Muscle layer of colon (tissue), 2 donors: Measurements from ENCODE around the gene TH.

ENCODE experiments used
- H3K27ac ChIP-seq: one replicate; pipeline ENCODE4 v1.7.0; 2013; ENCODE audit warnings: low read depth, mild to moderate bottlenecking, low read length, moderate library complexity
- H3K27me3 ChIP-seq, 2 donors: one replicate each; pipeline ENCODE4 v1.7.0; 2013; ENCODE audit warnings: low read length in 2 of 2, mild to moderate bottlenecking in 2 of 2; ENCODE audit not compliant: insufficient read depth in 2 of 2, control insufficient read depth in 1 of 2
- H3K36me3 ChIP-seq: one replicate; pipeline ENCODE4 v1.7.0; 2013; ENCODE audit warnings: mild to moderate bottlenecking, low read length; ENCODE audit not compliant: insufficient read depth
- H3K4me1 ChIP-seq: one replicate; pipeline ENCODE4 v1.7.0; 2013; ENCODE audit warnings: mild to moderate bottlenecking, low read length; ENCODE audit not compliant: insufficient read depth
- H3K4me3 ChIP-seq, 2 donors: one replicate each; pipeline ENCODE4 v1.7.0; 2013; ENCODE audit warnings: low read length in 2 of 2, low read depth in 1 of 2, mild to moderate bottlenecking in 1 of 2, moderate library complexity in 1 of 2
- H3K9ac ChIP-seq: one replicate; pipeline ENCODE4 v1.7.0; 2013; ENCODE audit warnings: low read length
- H3K9me3 ChIP-seq: one replicate; pipeline ENCODE4 v1.7.0; 2013; ENCODE audit warnings: mild to moderate bottlenecking, low read length
- donor health status: abdominal sarcoma.
- donor health status: Adenocarcinoma of cecum.

TH gene

DNA sequence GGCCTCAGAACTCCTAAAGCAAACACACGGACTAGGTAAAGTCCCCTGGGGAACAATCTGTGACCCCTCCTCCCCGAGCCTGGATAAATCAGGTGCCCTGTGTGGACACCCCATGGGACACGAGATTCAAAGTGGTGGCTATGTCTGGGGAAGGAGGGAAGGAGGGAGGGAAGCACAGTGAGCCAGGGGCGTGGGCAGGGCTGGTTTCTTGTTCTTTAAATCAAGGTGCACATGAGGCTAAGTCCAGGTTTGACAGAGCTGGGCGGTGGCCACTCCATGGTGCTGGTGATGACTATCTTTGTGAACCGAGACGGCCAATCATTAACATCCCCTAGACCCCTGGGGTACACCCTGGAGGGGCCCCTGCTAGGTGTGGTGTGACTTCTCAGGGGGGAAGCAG, 20.3 kb upstream of the TH start:
- Histone ChIP-seq H3K4me1 (no peaks in the 10 kb centered on the region), H3K27me3 (peaks cover 0 to 16% of the 10 kb centered on the region in 2 donors), H3K36me3 (no peaks in the 10 kb centered on the region), H3K4me3 (no peak overlapping the region), H3K9ac (no peak overlapping the region), H3K27ac (no peak overlapping the region), H3K9me3 (no peaks in the 10 kb centered on the region)

DNA sequence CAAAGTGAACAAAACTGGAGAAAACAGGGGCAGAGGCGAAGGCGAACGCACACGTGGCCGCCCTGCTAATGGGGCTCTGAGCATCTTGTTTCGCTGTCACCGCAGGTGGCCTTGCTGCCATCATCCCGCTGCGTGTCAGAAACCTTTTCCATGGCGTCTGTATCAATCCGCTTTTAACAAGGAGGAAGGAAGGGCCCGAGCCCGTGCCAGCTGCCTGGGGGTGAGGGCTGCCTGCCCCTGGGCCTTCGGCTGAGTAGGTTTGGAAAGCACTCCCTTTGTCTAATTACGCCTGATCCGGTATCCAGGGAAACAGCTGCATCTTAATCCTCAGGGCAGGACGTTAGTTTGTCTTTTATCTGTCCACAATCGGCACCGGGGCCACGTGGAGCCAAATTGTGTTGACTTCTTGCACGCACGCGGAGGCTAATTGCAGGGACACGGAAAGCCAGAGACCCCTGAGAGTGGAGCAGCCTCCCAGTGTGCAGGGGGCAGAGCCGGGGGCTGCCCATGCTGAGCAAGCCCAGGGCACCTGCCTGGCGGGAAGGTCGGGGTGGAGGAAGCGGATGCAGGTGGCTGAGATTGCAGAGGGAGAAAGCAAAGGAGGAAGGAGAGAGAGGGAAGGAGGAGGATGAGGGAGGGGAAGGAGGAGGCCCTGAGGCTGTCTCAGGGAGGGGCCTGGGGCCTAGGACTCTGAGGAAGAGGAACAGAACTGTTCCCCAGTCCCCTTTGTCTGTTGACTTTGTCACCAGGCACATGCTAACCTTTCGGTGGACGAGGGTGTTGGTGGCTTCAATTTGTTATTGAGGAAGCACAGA, 19.2 kb upstream of the TH start:
- no peaks in the 10 kb centered on the region for H3K4me1 ChIP-seq
- peaks cover 4 to 23% of the 10 kb centered on the region in 2 donors for H3K27me3 ChIP-seq
- H3K36me3 ChIP-seq = no peaks in the 10 kb centered on the region
- no peaks in the 10 kb centered on the region for H3K9me3 ChIP-seq
- no peak overlapping the region for H3K27ac ChIP-seq
- H3K9ac ChIP-seq = no peak overlapping the region
- no peak overlapping the region for H3K4me3 ChIP-seq

DNA sequence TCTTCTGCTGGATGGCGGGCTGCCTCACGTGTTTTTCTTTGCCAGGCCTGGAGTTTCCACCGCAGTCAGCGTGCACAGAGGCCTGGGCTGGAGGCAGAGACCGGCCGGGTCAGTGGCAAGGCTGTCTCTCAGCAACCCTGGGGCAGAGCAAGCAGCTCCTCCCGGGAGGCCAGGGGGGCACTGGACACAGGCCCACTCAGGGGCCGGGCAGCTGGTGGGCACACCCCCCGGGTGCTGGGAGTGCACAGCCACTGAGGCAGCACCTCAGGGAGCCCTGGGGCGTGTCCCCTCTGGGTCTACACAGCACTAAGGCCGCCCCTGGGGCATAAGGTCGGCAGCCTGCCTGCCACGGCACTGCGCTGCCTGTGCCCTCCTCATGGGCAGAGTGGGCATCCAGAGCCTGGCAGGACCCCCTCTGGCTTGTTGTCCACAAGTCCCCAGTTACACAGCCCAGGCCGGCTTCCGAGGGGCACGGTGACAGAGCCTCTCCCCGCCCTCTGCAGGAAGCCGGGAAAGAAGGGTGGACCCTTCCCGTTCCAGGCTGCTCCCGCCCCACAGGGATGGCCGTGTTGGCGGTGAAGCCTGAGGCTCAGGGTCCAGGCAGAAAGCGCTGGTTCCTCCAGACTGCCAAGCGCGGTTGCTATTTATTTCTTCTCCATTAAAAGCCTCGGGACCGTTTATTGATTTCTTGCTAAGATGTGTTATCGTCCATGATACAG, 18.5 kb upstream of the TH start:
- H3K27me3 ChIP-seq = peaks cover 4 to 26% of the 10 kb centered on the region in 2 donors
- H3K9me3 ChIP-seq = no peaks in the 10 kb centered on the region
- no peak overlapping the region for H3K27ac ChIP-seq
- no peaks in the 10 kb centered on the region for H3K4me1 ChIP-seq
- H3K4me3 ChIP-seq = no peak overlapping the region
- no peak overlapping the region for H3K9ac ChIP-seq
- no peaks in the 10 kb centered on the region for H3K36me3 ChIP-seq

DNA sequence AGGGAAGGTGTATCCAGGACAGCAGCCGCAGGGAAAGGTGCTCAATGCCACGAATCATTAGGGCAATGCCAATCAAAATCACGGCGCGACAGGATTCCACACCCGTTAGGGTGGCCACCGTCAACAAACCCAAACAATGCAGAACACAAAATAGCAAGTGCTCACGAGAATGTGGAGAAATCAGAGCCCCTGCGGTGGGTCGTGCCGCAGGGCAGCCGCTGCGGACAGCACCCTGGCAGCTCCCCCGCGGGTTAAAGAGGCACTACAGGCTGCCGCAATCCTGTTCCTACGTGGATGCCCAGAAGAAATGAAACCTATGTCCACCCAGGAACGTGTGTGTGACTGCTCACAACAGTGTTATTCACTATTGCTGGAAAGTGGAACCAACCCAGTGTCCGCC, 17.1 kb upstream of the TH start:
- Histone ChIP-seq H3K27me3 (peaks cover 4 to 26% of the 10 kb centered on the region in 2 donors), H3K27ac (no peak overlapping the region), H3K9me3 (no peaks in the 10 kb centered on the region), H3K4me3 (no peak overlapping the region), H3K4me1 (no peaks in the 10 kb centered on the region), H3K36me3 (no peaks in the 10 kb centered on the region), H3K9ac (no peak overlapping the region)

DNA sequence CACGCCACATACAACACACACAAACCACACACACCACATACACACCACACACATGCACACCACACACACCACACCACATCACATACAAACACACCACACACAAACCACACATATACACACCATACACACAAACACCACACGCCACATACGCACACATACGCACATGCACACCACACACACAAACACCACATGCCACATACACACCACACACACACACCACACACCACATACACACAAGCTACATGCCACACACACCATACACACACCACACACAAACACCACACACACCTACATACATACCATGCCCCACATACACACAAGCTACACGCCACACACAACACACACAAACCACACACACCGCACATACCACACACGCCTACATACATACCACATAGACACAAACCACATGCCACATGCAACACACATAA, 15.7 kb upstream of the TH start:
- Histone ChIP-seq H3K4me3 (no peak overlapping the region), H3K9me3 (no peaks in the 10 kb centered on the region), H3K27ac (no peak overlapping the region), H3K36me3 (no peaks in the 10 kb centered on the region), H3K27me3 (peaks cover 4 to 26% of the 10 kb centered on the region in 2 donors), H3K4me1 (no peaks in the 10 kb centered on the region), H3K9ac (no peak overlapping the region)

DNA sequence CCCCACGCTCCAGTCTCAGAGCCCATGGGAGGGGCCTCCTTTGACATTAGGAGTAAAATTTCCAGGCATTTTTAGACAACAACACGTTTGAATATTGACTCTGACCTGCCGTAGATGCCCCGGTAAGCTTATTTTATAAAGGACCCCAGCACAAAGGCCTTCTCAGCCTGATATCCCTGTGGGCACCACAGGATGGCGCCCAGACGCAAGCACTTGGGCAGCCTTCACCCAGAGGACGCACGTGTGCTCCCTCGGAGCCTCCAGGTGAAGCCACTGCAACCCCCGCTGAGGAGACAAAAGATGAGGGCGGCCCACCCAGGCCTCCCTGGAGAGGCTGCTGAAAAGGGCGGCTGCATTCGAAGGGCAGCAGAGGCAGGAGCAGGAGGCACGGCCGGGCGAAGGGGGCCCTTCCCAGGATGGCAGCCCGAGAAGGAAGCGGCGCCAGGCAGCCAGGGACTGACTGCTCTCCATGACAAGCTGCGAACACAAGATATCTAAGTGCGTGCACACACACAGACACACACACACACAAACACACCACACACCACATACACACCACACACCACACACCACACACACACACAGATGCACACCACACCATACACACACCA, 15.2 kb upstream of the TH start:
- H3K4me3 ChIP-seq = no peak overlapping the region
- H3K9me3 ChIP-seq = no peaks in the 10 kb centered on the region
- H3K36me3 ChIP-seq = no peaks in the 10 kb centered on the region
- peaks cover 4 to 23% of the 10 kb centered on the region in 2 donors for H3K27me3 ChIP-seq
- H3K27ac ChIP-seq = no peak overlapping the region
- H3K9ac ChIP-seq = no peak overlapping the region
- H3K4me1 ChIP-seq = no peaks in the 10 kb centered on the region

DNA sequence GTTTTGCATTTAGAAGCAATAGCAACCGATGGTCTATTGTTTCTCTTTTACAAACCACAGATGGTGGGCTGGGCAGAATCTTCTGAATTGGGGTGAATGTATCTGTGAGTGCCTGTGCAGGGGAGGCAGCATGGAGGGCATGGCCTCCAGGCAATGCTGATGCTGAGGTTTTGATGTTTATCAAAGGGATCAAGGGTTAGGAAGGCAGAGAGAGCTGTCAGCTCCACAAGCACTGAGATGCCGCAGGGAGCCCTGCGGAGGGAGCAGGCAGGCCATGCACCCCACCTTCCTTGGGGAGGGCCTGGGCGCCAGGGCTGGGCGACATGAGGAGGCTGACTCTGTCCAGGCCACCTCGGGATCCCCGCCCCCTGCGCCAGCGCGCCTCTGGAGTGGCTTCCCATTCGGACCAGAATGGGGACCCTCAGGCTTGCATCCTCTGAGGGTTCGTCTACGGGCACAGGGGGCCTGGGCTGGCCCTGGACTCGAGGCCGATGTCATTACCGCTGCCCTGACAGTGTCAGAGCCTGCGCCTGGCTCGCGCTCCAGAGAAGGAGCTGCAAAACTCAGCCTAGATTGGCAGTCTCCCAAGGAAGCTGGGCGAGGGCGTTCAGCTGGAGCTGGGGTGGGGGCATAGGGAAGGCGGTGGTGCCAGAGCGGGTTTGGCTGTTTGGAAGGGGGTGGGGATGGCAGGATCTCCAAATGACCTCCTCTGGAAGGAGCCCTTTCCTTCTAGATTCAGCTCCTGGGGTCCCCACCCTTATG, 13.9 kb upstream of the TH start:
- H3K27ac ChIP-seq = no peak overlapping the region
- no peaks in the 10 kb centered on the region for H3K9me3 ChIP-seq
- H3K36me3 ChIP-seq = no peaks in the 10 kb centered on the region
- peaks cover 4 to 18% of the 10 kb centered on the region in 2 donors for H3K27me3 ChIP-seq
- no peaks in the 10 kb centered on the region for H3K4me1 ChIP-seq
- H3K4me3 ChIP-seq = no peak overlapping the region
- H3K9ac ChIP-seq = no peak overlapping the region

DNA sequence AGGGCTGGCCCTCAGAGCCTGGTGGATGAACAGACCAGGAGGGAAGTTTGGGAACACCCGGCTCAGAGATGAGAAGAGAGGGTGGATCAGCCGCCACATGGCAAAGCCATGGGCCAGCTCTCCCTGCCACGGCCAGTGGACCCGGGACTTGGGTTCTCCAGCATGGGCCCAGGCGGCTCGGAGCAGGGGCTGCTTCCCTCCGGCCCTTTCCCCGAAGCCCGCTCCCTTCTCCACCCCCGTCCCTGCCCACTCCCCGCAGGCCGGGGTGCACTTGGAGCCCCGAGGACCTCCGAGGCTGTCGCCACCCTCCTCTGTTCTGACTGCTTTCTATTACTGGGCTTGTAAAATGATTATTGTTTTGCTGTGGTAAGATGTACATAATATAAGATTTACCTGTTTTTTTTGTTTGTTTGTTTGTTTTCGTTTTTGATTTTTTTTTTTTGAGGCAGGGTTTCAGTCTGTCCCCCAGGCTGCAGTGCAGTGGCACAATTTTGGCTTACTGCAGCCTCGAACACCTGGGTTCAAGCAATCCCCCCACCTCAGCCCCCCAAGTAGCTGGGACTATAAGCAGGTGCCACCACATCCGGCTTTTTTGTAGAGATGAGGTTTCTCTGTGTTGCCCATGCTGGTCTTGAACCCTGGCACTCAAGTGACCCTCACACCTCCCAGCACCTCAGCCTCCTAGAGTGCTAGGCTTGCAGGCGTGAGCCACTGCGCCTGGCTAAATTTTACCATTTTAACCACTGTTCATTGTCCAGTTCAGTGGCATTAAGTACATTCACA, 11.3 kb upstream of the TH start:
- H3K27me3 ChIP-seq = peaks cover 4 to 17% of the 10 kb centered on the region in 2 donors
- no peak overlapping the region for H3K9ac ChIP-seq
- no peaks in the 10 kb centered on the region for H3K9me3 ChIP-seq
- H3K36me3 ChIP-seq = no peaks in the 10 kb centered on the region
- no peak overlapping the region for H3K4me3 ChIP-seq
- H3K27ac ChIP-seq = no peak overlapping the region
- no peaks in the 10 kb centered on the region for H3K4me1 ChIP-seq

DNA sequence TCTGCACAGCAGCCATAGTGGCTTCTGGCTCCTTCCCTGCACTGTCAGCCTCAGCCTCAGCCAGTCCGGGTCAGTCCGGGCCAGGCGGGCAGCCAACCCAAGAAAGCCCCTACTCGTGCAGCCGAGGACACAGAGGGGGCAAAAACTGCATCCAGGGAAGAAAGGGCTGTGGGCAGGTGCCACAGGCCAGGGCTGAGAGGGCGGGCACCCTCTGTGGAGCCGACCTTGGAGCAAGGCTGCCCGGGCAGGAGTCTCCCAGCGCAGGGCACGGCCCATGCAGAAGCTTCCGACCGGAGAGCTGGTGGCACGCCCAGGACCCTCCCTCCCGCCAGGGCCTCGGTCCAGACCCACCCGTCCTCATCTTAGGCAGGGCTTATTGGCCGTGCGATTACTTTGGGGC, 10.5 kb upstream of the TH start:
- Histone ChIP-seq H3K4me3 (no peak overlapping the region), H3K36me3 (no peaks in the 10 kb centered on the region), H3K27me3 (peaks cover 4 to 17% of the 10 kb centered on the region in 2 donors), H3K4me1 (no peaks in the 10 kb centered on the region), H3K27ac (no peak overlapping the region), H3K9ac (no peak overlapping the region), H3K9me3 (no peaks in the 10 kb centered on the region)

DNA sequence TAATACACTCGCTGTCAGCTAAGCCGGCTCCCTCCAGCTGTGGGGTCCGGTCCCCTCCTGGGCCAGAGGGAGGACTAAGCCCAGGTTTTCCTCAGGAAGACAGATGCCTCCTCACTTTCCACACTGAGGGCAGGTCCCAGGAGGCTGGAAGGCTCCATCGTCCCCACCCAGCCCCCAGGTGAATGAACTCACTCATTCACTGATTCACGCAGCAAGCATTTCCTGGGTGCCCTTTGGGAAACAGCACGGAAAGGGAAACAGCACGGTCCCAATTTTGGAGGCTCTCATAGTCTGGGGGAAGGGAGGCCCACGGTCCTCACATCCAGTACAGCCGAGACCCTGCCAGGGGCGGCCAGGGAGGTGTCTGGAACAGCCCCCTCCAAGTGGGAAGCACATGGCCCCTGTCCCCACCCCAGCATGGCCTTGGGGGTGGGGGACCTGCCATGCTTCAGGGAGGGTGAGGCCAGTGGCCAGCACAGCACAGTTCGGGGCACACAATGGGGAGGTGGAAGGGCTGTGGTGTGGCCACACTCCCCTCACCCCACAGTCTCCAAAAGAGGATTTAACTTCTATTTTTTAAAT, 9.3 kb upstream of the TH start:
- Histone ChIP-seq H3K9me3 (no peaks in the 10 kb centered on the region), H3K36me3 (no peaks in the 10 kb centered on the region), H3K27ac (no peak overlapping the region), H3K9ac (no peak overlapping the region), H3K4me1 (no peaks in the 10 kb centered on the region), H3K4me3 (no peak overlapping the region), H3K27me3 (peaks cover 0 to 6% of the 10 kb centered on the region in 2 donors)
